Measurements from ENCODE around the gene LARGE1. TPM values are rescaled to one million over a fixed set of nuclear protein-coding genes. Genes with fewer than 3 reads are reported as not detected.

Gene LARGE1
- total RNA-seq, 4 donors from 2014 or later = 11.8 to 33.2 (median 22.6) TPM

DNA sequence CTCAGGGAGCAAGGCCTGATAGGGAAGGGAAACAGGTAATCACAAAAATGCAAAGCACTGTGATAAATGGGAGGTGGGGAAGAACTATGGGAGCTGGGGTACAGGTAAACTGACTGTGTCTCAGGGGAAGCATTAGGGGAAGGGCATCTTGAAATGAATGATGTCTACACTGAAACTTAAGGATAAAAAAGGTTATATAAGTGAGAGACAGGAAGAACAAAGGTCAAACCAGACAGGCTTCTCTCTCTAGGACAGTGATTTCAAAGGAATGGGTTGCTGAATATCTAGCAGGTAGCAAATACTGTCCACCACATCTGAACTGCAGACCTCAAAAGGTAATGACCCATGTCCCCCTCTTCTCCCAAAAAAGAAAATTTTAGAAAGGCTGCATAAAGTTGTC lies 529.0 kb downstream of the LARGE1 start:
- DNase-seq (ENCODE audit: low spot score in 2 of 2) = no peak
- intact Hi-C loops (cut with DNase I; ENCODE audit: low total_unique reads) = no loop called here
- no peak overlapping the region for H3K4me3 ChIP-seq (ENCODE audit: low read depth, poor library complexity, severe bottlenecking)
- no peak for TF ChIP-seq POLR2A (IDR thresholded peaks at IDR 0.05)
- TF ChIP-seq, protein P1, sequence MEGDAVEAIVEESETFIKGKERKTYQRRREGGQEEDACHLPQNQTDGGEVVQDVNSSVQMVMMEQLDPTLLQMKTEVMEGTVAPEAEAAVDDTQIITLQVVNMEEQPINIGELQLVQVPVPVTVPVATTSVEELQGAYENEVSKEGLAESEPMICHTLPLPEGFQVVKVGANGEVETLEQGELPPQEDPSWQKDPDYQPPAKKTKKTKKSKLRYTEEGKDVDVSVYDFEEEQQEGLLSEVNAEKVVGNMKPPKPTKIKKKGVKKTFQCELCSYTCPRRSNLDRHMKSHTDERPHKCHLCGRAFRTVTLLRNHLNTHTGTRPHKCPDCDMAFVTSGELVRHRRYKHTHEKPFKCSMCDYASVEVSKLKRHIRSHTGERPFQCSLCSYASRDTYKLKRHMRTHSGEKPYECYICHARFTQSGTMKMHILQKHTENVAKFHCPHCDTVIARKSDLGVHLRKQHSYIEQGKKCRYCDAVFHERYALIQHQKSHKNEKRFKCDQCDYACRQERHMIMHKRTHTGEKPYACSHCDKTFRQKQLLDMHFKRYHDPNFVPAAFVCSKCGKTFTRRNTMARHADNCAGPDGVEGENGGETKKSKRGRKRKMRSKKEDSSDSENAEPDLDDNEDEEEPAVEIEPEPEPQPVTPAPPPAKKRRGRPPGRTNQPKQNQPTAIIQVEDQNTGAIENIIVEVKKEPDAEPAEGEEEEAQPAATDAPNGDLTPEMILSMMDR (IDR thresholded peaks at IDR 0.05) = no peak

DNA sequence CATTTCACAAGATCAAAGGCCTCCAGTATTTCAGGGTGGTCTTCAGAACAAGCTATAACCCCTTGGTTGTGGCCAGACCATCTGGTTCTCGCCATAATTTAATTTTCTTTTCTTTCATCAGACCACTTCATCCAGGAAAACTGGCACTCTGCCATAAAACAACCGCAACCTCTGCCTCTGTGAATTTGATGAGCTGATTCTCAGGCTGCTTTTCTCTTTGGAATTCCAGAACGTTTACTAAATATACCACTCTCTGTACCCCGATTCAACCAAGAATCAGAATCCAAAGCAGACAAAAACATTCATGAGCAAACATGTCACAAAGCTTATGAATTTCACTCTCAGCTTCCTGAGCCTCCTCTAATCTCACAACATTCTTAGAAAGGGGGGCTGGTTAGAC lies 530.3 kb downstream of the LARGE1 start:
- WGBS, 2 donors = 59 to 63% methylated on average over 4 of the region's 4 CpGs
- no peak for DNase-seq (ENCODE audit: low spot score in 2 of 2)
- no peak for TF ChIP-seq POLR2A (IDR thresholded peaks at IDR 0.05)
- TF ChIP-seq, protein P1 (IDR thresholded peaks at IDR 0.05) = no peak
- no peak overlapping the region for H3K4me3 ChIP-seq (ENCODE audit: low read depth, poor library complexity, severe bottlenecking)
- intact Hi-C loops (cut with DNase I; ENCODE audit: low total_unique reads) = no loop called here

DNA sequence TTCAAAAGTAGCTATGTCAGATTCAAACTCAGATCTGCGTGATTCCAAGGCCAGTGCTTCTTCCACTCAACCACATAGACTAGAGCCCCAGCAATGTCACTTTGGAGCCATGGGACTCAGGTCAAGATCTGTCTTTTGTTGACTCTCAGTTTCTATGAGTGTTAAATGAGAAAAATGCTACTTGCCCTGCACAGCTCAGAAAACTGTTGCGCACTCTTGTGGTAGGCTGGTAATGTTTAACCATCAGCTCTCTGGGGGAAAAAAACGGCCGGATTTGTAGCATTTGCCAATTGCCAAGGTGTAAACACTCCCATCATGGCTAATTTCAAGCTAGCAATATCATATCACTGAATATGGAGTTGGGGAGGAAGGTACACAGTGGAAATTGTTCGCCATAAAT lies 534.0 kb downstream of the LARGE1 start:
- intact Hi-C loops (cut with DNase I; ENCODE audit: low total_unique reads) = no loop called here
- TF ChIP-seq, protein P1 (IDR thresholded peaks at IDR 0.05) = no peak
- TF ChIP-seq POLR2A (IDR thresholded peaks at IDR 0.05) = no peak
- no peak overlapping the region for H3K4me3 ChIP-seq (ENCODE audit: low read depth, poor library complexity, severe bottlenecking)
- DNase-seq (ENCODE audit: low spot score in 2 of 2) = no peak
- 93 to 94% methylated on average over 5 of the region's 5 CpGs for WGBS, 2 donors

DNA sequence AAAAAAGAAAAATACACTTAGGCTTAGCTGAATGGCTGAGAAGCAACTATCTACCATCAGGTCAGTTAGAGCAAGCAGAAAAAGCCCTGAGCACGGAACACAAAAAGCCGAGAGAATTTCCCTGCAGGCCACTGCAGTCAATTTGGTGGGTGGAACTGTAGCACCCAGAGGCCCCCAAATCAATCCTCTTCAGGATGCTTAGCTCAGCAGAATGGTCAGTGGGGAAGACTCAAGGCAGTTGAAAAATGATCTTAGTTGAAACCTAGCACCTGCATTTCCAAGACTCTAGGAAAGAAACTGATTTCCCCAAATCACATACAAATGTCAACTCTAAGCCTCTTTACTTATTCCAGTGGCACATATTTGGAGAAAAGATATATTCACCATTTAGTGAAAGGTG lies 534.7 kb downstream of the LARGE1 start:
- no peak for DNase-seq (ENCODE audit: low spot score in 2 of 2)
- 94 to 98% methylated on average over 2 of the region's 2 CpGs for WGBS, 2 donors
- TF ChIP-seq, protein P1 (IDR thresholded peaks at IDR 0.05) = no peak
- no peak for TF ChIP-seq POLR2A (IDR thresholded peaks at IDR 0.05)
- intact Hi-C loops (cut with DNase I; ENCODE audit: low total_unique reads) = no loop called here
- no peak overlapping the region for H3K4me3 ChIP-seq (ENCODE audit: low read depth, poor library complexity, severe bottlenecking)

DNA sequence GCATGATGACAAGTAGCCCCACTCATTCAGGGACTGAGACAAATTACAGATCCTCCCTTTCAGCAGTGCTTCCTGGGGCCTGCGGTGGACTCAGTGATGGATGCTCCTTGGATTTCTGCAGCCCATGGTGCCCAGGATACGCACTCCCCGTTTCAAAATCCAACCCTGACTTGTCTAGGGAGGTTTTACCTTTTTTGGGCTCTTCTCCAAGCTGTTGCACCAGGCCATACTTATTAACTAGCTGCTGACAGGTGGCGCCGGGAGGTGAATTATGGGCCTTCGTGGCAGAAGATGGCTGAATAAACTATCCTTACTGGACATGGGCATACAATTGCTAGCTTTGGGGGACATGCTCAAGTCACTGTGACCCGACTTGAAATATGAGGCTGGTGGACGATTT lies 537.8 kb downstream of the LARGE1 start:
- WGBS, 2 donors = 76 to 91% methylated on average over 8 of the region's 8 CpGs
- no peak for TF ChIP-seq POLR2A (IDR thresholded peaks at IDR 0.05)
- TF ChIP-seq, protein P1 (IDR thresholded peaks at IDR 0.05) = no peak
- intact Hi-C loops (cut with DNase I; ENCODE audit: low total_unique reads) = no loop called here
- no peak overlapping the region for H3K4me3 ChIP-seq (ENCODE audit: low read depth, poor library complexity, severe bottlenecking)
- no peak for DNase-seq (ENCODE audit: low spot score in 2 of 2)
